22Rv1 (cell line): Measurements from ENCODE around the gene NUDT5.
"Not testable (repeated sequence)": the region's sequence is repeated elsewhere in the genome, so short reads cannot be mapped to it uniquely, and the experiment has no call there.

Source experiments
- ZFX ChIP-seq: fragments of 450-650 bp; IDR thresholded peaks from 2 replicates; pipeline ENCODE4 v1.6.1; 2017; ENCODE audit warnings: antibody characterized with exemption, borderline replicate concordance
- TF ChIP-seq, protein P1 (sequence below): fragments of 450-650 bp; IDR thresholded peaks from 2 replicates; pipeline ENCODE4 v1.5.1; 2017; ENCODE audit warnings: mild to moderate bottlenecking

DNA sequence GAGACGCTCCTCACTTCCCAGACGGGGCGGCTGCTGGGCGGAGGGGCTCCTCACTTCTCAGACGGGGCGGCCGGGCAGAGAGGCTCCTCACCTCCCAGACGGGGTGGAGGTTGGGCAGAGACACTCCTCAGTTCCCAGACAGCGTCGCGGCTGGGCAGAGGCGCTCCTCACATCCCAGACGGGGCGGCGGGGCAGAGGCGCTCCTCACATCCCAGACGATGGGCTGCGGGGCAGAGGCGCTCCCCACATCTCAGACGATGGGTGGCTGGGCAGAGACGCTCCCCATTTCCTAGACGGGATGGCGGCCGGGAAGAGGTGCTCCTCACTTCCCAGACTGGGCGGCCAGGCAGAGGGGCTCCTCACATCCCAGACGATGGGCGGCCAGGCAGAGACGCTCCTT lies 30.7 kb upstream of the NUDT5 start:
- TF ChIP-seq, protein P1, sequence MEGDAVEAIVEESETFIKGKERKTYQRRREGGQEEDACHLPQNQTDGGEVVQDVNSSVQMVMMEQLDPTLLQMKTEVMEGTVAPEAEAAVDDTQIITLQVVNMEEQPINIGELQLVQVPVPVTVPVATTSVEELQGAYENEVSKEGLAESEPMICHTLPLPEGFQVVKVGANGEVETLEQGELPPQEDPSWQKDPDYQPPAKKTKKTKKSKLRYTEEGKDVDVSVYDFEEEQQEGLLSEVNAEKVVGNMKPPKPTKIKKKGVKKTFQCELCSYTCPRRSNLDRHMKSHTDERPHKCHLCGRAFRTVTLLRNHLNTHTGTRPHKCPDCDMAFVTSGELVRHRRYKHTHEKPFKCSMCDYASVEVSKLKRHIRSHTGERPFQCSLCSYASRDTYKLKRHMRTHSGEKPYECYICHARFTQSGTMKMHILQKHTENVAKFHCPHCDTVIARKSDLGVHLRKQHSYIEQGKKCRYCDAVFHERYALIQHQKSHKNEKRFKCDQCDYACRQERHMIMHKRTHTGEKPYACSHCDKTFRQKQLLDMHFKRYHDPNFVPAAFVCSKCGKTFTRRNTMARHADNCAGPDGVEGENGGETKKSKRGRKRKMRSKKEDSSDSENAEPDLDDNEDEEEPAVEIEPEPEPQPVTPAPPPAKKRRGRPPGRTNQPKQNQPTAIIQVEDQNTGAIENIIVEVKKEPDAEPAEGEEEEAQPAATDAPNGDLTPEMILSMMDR, result not testable (repeated sequence)
- TF ChIP-seq ZFX, result not testable (repeated sequence)
